ENCODE measurements around the gene ABCB6.

- TF ChIP-seq POLR2AphosphoS5 (IDR thresholded peaks at IDR 0.05; ENCODE audit: low read depth, low read length) (no peak), SIN3A (IDR thresholded peaks at IDR 0.05; ENCODE audit: borderline replicate concordance, insufficient read depth, low read length) (no peak), REST (IDR thresholded peaks at IDR 0.05; ENCODE audit: insufficient read depth in 1 of 2, low read depth in 2 of 2, low read length in 2 of 2) (no peak)
These were observed 4.0 kb downstream of the ABCB6 start for GRCh38 chr2:219214786-219215185.

Measured in PFSK-1 (cell line).